SU-DHL-6 (cell line): Measurements from ENCODE around the gene PLA2G4E.

Experiments used
- H2AFZ ChIP-seq: fragments of 200-600 bp; sonication (generic); 2 replicates; pipeline ENCODE4 v1.6.1; 2014; ENCODE audit warnings: low read depth, mild to moderate bottlenecking, moderate library complexity, mixed read lengths, antibody characterized with exemption, low read length; ENCODE audit not compliant: severe bottlenecking
- H3F3A ChIP-seq: fragments of 200-600 bp; shearing (Covaris generic); 2 replicates; pipeline ENCODE4 v1.6.0; 2016; ENCODE audit warnings: antibody characterized with exemption, mild to moderate bottlenecking; ENCODE audit not compliant: insufficient read depth
- H3K27ac ChIP-seq: fragments of 200-600 bp; sonication (generic); 2 replicates; pipeline ENCODE4 v1.5.1; 2016; ENCODE audit warnings: low read depth, mild to moderate bottlenecking, low read length, moderate library complexity, mixed read lengths
- H3K27me3 ChIP-seq: fragments of 200-600 bp; sonication (generic), shearing (Covaris generic); 2 replicates; pipeline ENCODE4 v1.6.0; 2014; ENCODE audit warnings: mild to moderate bottlenecking, low read length
- H3K36me3 ChIP-seq: fragments of 200-600 bp; sonication (generic); 2 replicates; pipeline ENCODE4 v1.6.1; 2014; ENCODE audit warnings: mild to moderate bottlenecking, low read length, mixed read lengths
- H3K4me2 ChIP-seq: fragments of 300-600, 200-600 bp; shearing (Covaris generic), sonication (generic); 2 replicates; pipeline ENCODE4 v1.6.0; 2014; ENCODE audit warnings: low read length, low read depth, mild to moderate bottlenecking; ENCODE audit not compliant: poor library complexity, severe bottlenecking
- H3K4me3 ChIP-seq: fragments of 200-600 bp; sonication (generic); 2 replicates; pipeline ENCODE4 v1.5.1; 2014; ENCODE audit warnings: antibody characterized with exemption, low read length, mild to moderate bottlenecking, mixed read lengths; ENCODE audit not compliant: insufficient read depth, poor library complexity, severe bottlenecking
- H3K79me2 ChIP-seq: fragments of 200-600 bp; sonication (generic); 2 replicates; pipeline ENCODE4 v1.6.1; 2014; ENCODE audit warnings: mild to moderate bottlenecking, low read length, moderate library complexity; ENCODE audit not compliant: insufficient read depth
- H3K9ac ChIP-seq: fragments of 200-600 bp; sonication (generic); 2 replicates; pipeline ENCODE4 v1.7.0; 2014; ENCODE audit warnings: mild to moderate bottlenecking, low read length
- H3K9me2 ChIP-seq: fragments of 200-600 bp; sonication (generic); replicated peaks from 2 replicates; pipeline ENCODE4 v1.6.1; 2014; ENCODE audit warnings: low read length; ENCODE audit not compliant: insufficient read depth
- H3K9me3 ChIP-seq: fragments of 200-600 bp; sonication (generic); 2 replicates; pipeline ENCODE4 v1.6.1; 2014; ENCODE audit warnings: low read length, mixed read lengths; ENCODE audit not compliant: insufficient read depth
- H4K20me1 ChIP-seq: fragments of 200-600 bp; sonication (generic); 2 replicates; pipeline ENCODE4 v1.6.1; 2014; ENCODE audit warnings: low read depth, mild to moderate bottlenecking, antibody characterized with exemption, low read length, moderate library complexity, mixed read lengths
- EZH2phosphoT487 ChIP-seq: fragments of 200-600 bp; sonication (generic), shearing (Covaris generic); conservative IDR thresholded peaks from 2 replicates; pipeline ENCODE4 v1.6.1; 2018; ENCODE audit warnings: mild to moderate bottlenecking, antibody characterized with exemption, low read length, moderate library complexity, mixed read lengths
- TF ChIP-seq, protein P1 (sequence below): fragments of 200-600 bp; sonication (generic); IDR thresholded peaks from one replicate; pipeline ENCODE4 v1.5.1; 2017; ENCODE audit warnings: antibody characterized with exemption, mild to moderate bottlenecking, low read length, moderate library complexity; ENCODE audit not compliant: insufficient read depth, poor library complexity, severe bottlenecking

The PLA2G4E gene

GRCh38 chr15:41933326-41933725, 87.5 kb downstream of the PLA2G4E start:
- Histone ChIP-seq H3F3A (no peaks in the 10 kb centered on the region), H3K36me3 (no peaks in the 10 kb centered on the region), H3K4me3 (no peak overlapping the region), H2AFZ (no peak overlapping the region), H3K27me3 (no peaks in the 10 kb centered on the region), H3K4me2 (no peak overlapping the region), H3K9me3 (no peaks in the 10 kb centered on the region), H3K27ac (no peak overlapping the region), H3K79me2 (no peaks in the 10 kb centered on the region), H4K20me1 (no peaks in the 10 kb centered on the region), H3K9me2 (no peaks in the 10 kb centered on the region), H3K9ac (no peak overlapping the region)
- no peak for TF ChIP-seq EZH2phosphoT487
- TF ChIP-seq, protein P1, sequence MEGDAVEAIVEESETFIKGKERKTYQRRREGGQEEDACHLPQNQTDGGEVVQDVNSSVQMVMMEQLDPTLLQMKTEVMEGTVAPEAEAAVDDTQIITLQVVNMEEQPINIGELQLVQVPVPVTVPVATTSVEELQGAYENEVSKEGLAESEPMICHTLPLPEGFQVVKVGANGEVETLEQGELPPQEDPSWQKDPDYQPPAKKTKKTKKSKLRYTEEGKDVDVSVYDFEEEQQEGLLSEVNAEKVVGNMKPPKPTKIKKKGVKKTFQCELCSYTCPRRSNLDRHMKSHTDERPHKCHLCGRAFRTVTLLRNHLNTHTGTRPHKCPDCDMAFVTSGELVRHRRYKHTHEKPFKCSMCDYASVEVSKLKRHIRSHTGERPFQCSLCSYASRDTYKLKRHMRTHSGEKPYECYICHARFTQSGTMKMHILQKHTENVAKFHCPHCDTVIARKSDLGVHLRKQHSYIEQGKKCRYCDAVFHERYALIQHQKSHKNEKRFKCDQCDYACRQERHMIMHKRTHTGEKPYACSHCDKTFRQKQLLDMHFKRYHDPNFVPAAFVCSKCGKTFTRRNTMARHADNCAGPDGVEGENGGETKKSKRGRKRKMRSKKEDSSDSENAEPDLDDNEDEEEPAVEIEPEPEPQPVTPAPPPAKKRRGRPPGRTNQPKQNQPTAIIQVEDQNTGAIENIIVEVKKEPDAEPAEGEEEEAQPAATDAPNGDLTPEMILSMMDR, result no peak

DNA sequence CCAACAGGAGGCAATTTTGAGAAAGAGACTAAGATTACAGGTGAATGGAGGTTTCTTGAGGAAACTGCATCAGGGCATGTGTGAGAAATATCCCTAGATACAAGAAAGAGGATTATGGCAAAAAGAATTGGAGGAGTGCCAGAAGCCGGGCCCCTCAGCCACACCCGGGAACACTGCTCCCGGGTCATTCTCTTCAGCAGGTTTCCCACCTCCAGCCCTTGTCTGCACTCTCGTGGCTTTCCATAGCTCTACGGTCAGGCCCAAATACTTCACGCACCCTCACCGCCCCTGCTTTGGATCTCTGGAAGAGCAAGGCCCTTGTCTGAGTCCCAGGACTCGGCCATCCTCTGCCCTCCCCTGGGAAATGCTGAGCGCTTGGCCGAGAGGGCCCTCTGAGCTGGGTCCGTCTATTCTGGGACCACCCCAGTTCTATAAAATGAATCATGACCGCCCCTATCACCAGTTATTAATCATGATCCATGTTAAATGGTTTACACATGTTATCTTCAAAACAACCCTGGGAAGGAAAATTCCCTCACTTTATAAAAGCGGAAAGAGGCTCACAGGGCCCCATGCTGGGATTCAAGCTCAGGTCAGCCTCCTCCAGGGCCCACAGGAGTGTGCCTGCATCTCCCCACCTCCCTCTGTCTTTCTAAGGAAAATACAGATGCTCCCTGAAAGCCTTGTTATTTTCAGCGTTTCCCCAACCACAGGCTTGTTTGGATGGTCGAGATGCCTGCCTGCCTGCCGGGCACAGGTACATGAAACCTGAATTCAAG, 88.1 kb downstream of the PLA2G4E start:
- no peaks in the 10 kb centered on the region for H3K9me3 ChIP-seq
- no peak overlapping the region for H3K9ac ChIP-seq
- no peaks in the 10 kb centered on the region for H3K27me3 ChIP-seq
- H3F3A ChIP-seq, result no peaks in the 10 kb centered on the region
- TF ChIP-seq EZH2phosphoT487, result no peak
- TF ChIP-seq, protein P1, result no peak
- H3K79me2 ChIP-seq, result no peaks in the 10 kb centered on the region
- H3K36me3 ChIP-seq, result no peaks in the 10 kb centered on the region
- H3K27ac ChIP-seq, result no peak overlapping the region
- no peaks in the 10 kb centered on the region for H4K20me1 ChIP-seq
- no peak overlapping the region for H3K4me2 ChIP-seq
- no peak overlapping the region for H2AFZ ChIP-seq
- no peak overlapping the region for H3K4me3 ChIP-seq
- no peaks in the 10 kb centered on the region for H3K9me2 ChIP-seq

GRCh38 chr15:41932101-41932500, 88.7 kb downstream of the PLA2G4E start:
- TF ChIP-seq, protein P1, result no peak
- no peak for TF ChIP-seq EZH2phosphoT487
- H3K9ac ChIP-seq, result no peak overlapping the region
- no peaks in the 10 kb centered on the region for H3K36me3 ChIP-seq
- H3K4me3 ChIP-seq, result no peak overlapping the region
- H3K27me3 ChIP-seq, result no peaks in the 10 kb centered on the region
- no peaks in the 10 kb centered on the region for H3K79me2 ChIP-seq
- no peaks in the 10 kb centered on the region for H3K9me2 ChIP-seq
- H3K27ac ChIP-seq, result no peak overlapping the region
- H3K9me3 ChIP-seq, result no peaks in the 10 kb centered on the region
- no peaks in the 10 kb centered on the region for H4K20me1 ChIP-seq
- H3K4me2 ChIP-seq, result no peak overlapping the region
- H2AFZ ChIP-seq, result no peak overlapping the region
- no peaks in the 10 kb centered on the region for H3F3A ChIP-seq
